RPMI7951 (cell line): ENCODE results near the gene ARHGAP10. TPM values are rescaled to one million over a fixed set of nuclear protein-coding genes. Genes with fewer than 3 reads are reported as not detected.

Source experiments
- DNase-seq: peaks from one replicate; pipeline ENCODE4 v3.0.0-alpha.2; 2012; ENCODE audit warnings: low read depth
- total RNA-seq: library from RNA; depleted of rRNA; stranded (reverse); fragments of >200 nt; shearing (Covaris generic); gene quantifications from 2 replicates; pipeline ENCODE4 v1.2.3, GENCODE V29; 2014

Gene ARHGAP10
- total RNA-seq, 1 experiment from 2014 or later: 16.9 TPM

GRCh38 chr4:148030193-148030873 lies 298.4 kb downstream of the ARHGAP10 start:
- DNase-seq: peak; percentile 4

GRCh38 chr4:148034813-148035212 lies 302.9 kb downstream of the ARHGAP10 start:
- DNase-seq: no peak

- no peak for DNase-seq
These were observed 309.9 kb downstream of the ARHGAP10 start for GRCh38 chr4:148041606-148042329.

- no peak for DNase-seq
These were observed 312.4 kb downstream of the ARHGAP10 start for GRCh38 chr4:148044089-148044911.

GRCh38 chr4:148044912-148045352 lies 313.0 kb downstream of the ARHGAP10 start:
- peak; percentile 4 for DNase-seq

GRCh38 chr4:148048598-148048997 lies 316.7 kb downstream of the ARHGAP10 start:
- DNase-seq: no peak

GRCh38 chr4:148051403-148051802 lies 319.5 kb downstream of the ARHGAP10 start:
- no peak for DNase-seq

GRCh38 chr4:148052448-148052847 lies 320.6 kb downstream of the ARHGAP10 start:
- DNase-seq: no peak

- no peak for DNase-seq
These were observed 321.6 kb downstream of the ARHGAP10 start for GRCh38 chr4:148053298-148054003.

GRCh38 chr4:148054275-148054674 lies 322.4 kb downstream of the ARHGAP10 start:
- DNase-seq: no peak

GRCh38 chr4:148055844-148056243 lies 324.0 kb downstream of the ARHGAP10 start:
- no peak for DNase-seq

GRCh38 chr4:148056879-148057278 lies 325.0 kb downstream of the ARHGAP10 start:
- peak; percentile 74 for DNase-seq

- no peak for DNase-seq
These were observed 325.6 kb downstream of the ARHGAP10 start for GRCh38 chr4:148057516-148057915.

- no peak for DNase-seq
These were observed 326.3 kb downstream of the ARHGAP10 start for GRCh38 chr4:148057984-148058859.

- DNase-seq: no peak
These were observed 327.8 kb downstream of the ARHGAP10 start for GRCh38 chr4:148059617-148060180.

- DNase-seq: no peak
These were observed 328.6 kb downstream of the ARHGAP10 start for GRCh38 chr4:148060264-148061140.

GRCh38 chr4:148061141-148061481 lies 329.2 kb downstream of the ARHGAP10 start:
- no peak for DNase-seq

GRCh38 chr4:148061795-148062194 lies 329.9 kb downstream of the ARHGAP10 start:
- DNase-seq: no peak

GRCh38 chr4:148062301-148062950 lies 330.5 kb downstream of the ARHGAP10 start:
- DNase-seq: no peak
